HPDE6-E6E7 (cell line): ENCODE results near the gene RASSF1.

ENCODE experiments used
- DNase-seq: peaks from one replicate; pipeline ENCODE4 v3.0.0; 2011; ENCODE audit warnings: missing footprints; ENCODE audit errors: extremely low spot score

RASSF1 gene

DNA sequence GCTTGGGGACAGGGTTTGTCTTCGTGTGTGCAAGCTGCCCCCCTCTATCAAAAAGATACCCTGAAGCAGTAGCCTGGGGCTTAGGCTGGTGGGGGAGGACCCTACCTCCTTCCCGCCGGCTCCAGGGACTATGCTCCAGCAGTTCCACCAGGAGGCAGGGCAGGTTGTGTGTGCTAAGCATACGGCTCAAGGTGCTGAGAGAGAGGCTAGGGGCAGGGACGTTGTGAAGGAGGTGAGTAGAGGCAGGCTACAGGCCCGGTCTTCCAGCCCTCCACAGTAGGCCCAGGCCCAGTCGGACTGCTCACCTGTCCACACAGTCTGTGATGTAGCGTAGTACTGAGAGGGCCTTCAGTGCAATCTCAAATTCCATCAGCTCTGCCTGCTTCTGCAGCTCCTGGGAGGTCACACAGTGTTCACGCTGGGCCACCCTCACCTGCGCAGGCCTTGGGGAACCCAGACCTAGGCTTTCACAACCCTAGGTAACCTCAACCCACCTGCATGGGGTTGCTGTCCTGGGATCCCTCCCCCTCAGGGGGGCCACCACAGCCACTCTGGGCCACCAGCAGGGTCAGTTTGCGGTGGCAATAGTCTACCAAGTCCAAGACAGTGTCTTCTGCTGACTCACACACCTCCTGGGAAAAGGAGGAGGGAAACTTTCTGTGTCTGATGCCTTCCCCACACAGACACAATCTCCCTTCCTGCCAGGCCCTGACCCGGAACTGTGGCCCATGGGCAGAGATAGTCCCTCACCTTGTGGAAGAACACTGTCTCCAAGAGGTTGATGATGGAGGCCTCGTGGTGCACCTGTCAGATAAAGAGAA is 2.4 kb upstream of the RASSF1 start:
- no peak for DNase-seq

DNA sequence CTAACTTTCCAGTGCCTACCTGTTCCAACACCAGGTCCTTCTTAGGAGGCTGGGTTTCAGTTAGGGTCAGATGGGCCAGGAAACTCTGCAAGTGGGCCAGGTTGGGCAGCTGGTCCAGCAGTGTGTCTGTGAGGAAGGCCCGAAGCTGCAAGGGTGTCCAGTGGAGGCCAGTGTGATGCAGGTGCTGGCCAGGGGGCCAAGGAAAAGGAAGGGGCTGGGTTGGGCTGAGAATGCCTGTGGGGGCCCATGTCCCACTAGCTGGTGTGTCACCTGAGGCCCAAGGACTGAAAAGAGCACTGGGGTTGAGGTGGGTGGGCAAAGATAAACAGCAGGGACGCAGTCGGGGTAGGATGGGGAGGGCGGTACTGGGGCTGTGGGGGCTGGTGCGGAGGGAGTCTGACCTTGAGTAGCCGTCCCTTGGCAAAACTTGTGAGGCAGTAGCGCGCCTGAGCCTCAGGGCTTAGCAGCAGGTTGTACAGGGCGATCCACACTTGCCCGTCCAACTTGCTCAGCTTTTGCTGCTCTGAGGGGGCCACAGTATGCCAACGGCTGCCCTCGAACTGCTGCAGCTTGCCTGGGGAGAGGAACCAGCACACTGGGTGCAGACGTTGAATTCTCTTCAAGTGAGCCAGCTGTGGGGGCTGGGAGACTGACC is 1.5 kb upstream of the RASSF1 start:
- no peak for DNase-seq

DNA sequence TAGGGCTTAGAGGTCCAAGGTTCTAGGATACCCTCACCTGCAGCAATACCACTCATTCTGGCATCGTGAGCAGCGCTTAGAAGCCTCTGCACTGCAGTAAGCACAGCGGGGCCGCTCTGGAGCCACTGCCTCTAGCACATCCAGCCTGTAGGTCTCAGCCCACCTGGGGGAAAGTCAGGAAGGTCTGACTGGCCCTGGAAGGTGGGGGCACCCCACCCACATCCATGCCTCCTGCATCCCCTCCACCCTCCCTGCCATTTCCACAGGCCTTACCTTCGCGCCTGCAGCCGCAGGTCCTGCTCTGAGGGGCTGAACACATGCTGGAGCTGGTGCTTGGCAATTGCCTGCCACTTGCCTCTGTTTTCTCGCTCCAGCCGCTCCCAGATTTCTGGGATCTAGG is 901 bp upstream of the RASSF1 start:
- DNase-seq = no peak

DNA sequence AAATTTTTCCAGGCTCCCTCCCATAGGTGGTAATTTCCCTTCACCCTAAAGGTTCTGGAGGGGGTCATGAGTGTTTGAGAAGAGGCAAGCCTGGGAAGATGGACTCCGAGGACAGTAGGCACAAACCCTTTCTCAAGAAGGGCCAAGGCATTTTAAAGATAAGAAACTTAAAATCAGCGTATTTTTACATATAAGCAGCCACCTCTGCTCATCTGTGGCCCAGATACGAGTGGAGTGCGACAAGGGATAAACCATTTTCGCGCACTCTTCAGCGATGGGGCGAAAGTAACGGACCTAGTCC is 539 bp downstream of the RASSF1 start:
- no peak for DNase-seq

DNA sequence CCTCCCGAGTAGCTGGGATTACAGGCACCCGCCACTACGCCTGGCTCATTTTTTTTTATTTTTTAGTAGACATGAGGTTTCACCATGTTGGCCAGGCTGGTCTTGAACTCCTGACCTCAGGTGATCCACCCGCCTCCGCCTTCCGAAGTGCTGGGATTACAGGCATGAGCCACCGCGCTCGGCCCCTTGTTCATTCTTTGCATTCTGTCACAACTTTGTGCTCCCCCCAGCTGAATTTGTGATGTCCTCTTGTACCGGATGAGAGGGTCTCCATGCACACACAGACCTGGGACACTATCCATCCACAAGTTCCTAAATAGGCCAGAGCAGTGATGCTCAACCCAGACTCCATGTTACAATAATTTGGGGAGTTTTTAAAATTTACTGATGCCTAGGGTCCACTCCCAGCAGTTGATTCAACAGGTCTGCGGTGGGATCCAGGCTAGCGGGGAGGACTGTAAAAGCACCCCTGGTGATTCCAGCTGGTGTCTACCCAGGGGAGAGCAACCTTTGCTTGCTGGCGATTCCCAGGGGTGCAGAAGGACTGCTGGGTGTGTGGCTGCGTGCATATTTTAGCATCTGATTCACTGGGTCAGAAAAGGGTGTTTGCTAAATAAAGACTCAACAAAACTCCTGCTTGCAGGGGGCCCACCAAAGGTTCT is 1.0 kb downstream of the RASSF1 start:
- DNase-seq = no peak

DNA sequence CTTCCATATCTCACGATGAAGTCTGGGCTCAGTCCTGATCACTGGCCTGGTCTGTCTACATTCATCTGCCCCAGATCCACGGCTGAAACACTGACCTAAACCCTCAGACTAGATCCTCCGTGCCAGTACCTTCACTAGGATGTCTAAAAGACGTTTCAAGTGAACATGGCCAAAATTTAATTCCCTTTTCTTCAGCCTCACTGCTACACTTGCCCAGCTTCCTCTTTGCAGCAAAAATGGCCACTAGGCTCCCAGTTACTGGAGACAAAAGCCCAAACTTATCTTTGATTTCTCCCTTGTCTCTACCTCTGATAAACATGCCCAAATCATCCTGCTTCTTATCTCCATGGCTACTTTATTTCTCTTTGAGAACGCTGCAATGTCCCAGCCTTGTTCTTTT is 1.7 kb downstream of the RASSF1 start:
- DNase-seq = no peak

DNA sequence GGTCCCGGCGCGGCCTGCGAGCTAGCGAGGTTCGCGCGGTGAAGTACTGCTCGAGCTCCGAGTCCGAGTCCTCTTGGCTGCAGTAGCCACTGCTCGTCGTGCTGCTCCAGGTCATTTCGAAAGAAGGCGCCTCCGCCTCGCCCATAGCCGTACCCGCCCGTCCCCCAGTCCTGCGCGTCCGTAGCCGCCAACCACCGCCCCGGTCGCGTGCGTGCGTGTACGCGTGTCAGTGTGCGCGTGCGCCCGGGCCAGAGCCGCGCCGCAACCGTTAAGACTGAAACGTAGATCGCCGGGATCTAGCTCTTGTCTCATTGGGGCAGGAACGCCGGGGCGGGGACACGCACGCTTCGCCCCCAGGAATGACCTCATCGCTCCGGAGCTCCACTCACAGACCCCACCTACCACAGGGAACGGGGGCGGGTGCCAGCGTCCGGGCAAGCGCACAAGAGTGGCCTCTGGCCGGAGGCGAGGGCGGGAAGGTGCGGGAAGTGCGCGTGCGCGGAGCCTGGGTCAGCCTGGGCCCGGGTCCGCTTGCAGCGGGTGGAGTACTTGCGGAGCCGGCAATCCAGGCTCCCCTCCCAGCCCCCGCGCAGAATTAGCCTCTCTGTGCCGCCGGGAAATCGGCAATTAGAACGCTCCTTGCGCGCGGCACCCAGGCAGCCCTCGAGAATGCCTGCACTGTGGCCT is 3.3 kb downstream of the RASSF1 start:
- peak; percentile 83 for DNase-seq

DNA sequence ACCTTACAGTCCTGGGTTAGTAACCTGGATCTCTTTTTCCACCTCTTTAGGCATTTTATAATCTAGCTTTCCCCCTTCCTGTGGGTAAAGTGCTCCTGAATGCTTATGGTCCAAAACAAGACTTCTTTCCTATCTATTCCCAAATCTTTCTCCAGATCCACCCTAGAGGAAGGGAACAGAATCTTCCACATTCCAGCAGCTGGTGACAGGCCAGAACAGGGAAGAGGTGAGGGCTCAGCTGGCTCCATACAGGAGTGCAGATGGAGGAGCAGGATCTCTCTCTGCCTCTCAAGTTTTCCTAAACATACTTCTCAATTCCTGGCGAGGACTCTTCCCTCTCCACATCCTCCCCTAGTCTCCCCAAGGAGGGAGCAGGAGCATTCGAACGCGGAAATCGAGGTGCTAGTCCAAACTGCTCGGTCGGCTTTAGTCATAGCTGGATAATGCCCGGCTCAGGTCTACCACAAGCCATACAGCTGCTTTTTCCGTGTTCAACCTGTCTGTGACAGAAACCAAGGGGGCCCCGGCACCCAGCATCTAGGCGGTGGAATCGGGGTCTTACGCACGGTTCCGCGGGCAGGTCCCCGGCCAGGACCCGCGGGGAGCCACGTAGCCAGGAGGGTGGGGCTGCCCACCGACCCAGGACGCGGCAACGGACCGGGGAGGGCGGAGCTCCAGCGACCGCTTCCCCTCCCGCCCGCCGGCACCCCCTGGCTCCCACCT is 4.0 kb downstream of the RASSF1 start:
- no peak for DNase-seq

DNA sequence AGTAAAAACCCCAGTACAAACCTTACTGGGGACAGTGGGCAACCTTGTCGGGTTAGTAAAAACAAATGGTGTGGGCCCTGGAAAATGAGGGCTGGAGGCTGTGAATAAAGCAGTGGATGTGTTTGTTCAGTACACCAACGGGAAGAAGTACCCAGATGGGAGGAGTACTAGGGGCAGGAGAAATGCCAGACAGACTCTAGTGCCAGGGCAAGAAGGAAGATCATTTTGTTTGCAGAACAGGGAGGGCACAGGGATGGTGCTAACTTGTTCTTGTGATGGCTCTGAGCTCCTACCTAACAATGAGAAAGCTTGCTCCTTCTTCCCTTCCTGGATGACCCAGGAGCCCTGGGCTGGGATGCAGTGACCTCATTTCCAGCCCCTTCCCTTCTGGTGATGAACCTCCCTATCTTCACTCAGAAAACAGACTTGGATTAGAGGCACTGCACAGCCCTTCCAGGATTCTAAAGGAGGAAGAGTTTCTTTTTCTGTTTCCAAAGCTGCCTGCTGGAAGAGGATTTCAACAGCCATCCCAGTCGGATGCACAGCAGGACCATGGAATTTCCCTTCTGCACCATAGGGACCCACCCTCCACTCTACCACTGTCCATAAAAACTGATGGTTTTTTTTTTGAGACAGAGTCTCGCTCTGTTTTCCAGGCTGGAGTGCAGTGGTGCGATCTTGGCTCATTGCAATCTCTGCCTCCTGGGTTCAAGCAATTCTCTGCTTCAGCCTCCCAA is 6.1 kb downstream of the RASSF1 start:
- no peak for DNase-seq

DNA sequence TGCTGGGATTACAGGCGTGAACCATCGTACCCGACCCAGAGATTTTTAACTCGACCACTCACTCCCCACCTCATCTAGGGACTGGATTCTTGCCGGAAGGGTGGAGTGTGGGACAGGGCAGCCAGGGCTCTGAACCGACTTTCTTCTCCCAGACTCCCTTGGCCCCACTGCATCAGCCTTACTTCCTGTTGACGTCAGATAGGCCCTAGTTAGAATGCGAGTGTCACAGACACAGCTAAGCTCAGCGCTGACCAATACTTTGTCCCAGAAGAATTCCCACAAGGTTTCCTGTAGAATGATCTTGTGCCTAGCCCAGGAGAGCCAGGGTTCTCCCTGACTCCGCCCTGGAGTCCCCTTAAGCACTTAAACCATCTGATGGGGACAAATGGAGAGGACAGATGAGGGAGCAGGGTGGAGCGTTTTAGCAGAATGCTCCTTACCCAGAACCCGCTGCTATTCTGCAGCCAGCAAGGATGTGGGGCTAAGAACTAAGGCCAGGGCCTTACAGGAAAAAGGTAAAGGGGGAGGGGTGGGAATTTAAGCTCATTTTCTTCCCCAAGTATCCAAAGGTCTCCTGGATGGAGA is 6.8 kb downstream of the RASSF1 start:
- DNase-seq = no peak

DNA sequence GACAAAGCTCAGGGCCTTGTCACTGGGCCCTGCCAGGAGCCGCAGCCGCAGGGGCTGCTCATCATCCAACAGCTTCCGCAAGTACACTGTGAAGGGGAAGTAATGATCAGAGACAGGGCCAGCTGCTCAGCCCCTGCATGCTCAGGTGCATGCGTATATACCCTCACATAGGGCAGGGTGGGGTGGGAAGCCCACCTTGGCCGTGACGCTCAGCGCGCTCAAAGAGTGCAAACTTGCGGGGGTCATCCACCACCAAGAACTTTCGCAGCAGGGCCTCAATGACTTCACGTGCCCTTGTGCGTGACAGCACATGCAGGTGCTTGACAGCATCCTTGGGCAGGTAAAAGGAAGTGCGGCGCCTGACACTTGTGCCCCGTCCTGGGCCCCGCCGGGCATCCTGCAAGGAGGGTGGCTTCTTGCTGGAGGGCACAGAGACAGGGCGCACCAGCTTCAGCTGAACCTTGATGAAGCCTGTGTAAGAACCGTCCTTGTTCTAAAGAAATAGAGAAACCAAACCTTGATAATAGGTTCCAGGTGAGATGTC is 9.2 kb downstream of the RASSF1 start:
- no peak for DNase-seq

DNA sequence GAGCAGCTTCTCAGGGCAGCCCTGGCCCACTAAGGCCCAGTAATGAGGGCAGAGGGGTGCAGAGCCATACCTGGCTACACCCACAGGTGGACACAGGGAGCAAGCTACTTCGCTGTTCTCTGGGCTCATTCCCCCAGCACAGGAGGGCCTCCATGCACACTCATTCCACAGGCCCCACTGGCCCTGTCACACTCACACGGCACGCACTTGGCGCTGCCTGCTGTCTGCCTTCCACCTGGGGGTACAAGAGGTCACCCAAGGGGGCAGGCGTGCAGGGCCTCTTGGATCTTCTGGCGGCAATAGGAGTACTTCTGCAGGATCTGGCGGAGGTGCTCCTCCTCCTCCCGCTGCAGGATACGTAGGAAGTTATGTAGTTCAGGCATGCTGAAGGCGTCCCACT is 10.3 kb downstream of the RASSF1 start:
- DNase-seq = no peak

DNA sequence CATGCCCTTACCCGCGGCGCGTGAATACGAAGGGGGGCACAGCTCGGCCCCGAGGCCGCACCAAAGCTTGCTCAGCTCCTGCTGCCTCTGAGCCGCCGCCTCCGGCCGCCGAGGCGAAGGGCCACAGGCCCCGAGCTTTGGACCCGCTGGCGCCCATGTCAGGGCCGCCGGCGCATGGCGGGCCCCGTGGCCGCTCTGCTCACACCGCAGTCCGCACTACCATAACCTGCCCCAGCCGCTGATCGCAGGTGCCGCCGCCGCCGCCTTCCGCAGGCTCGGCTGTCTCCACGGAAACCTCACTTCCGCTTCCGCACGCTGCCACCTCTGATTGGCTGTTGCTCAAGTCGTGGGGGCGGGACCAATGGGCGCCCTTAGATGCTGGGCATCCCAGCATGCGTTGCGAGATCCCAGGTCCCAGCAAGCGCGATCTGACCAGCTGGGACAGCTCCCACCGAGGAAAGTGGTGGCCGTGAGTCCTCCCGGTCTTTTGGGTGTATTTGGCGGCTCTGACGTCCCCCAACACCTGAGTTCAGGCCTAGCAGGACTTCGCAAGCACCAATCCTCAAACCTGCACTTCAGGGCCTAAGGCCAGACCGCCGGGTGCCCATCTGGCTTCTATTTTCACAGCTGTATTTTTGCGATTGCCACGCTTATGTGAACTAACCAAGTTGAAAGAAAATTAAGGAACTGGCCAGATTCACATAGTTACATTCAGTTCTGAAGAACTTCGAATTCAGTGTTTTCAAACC is 12.5 kb downstream of the RASSF1 start, which contains the start of gene TUSC2:
Gene TUSC2 (minus strand): TSS at position 281 of the 749 bp plus-strand sequence. CDS start 124 bp downstream, at position 157.
- DNase-seq = peak; percentile 67

DNA sequence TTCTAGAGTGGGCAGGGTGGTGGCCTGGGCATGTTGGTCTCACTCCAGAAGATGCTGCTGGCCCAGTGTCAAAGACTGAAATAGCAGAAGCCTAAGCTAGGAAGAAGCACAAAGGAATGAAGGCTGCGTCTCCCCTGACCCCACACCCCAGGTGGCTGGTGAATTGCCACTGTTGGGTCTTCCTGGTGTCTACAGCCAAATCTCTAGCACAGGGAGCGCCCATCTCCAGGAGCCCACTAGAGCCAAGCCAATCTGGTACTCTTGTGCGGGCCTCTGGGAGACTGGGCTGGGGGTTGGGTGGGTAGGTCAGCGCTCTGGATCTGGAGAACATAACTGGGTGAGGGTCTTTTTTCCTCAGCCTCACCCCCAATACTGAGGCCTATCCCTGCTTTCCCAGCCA is 13.5 kb downstream of the RASSF1 start:
- DNase-seq = no peak

DNA sequence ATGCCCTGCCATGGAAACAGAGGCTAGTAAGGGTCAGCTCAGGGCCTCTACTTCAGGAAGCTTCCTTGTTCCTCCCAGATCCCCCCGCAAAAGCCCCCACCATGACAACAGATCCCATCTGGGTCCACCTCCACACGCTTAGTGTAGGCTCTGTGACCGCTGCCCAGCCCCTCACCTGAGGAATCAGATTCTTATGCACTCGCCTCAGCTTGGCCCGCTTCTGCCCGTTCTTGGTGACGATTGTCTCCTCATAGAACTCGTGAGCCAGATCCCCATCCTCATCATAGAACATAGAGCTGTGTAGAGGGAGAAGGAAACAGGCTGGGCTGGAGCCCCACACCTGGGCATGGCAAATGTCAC is 14.5 kb downstream of the RASSF1 start:
- DNase-seq = no peak

DNA sequence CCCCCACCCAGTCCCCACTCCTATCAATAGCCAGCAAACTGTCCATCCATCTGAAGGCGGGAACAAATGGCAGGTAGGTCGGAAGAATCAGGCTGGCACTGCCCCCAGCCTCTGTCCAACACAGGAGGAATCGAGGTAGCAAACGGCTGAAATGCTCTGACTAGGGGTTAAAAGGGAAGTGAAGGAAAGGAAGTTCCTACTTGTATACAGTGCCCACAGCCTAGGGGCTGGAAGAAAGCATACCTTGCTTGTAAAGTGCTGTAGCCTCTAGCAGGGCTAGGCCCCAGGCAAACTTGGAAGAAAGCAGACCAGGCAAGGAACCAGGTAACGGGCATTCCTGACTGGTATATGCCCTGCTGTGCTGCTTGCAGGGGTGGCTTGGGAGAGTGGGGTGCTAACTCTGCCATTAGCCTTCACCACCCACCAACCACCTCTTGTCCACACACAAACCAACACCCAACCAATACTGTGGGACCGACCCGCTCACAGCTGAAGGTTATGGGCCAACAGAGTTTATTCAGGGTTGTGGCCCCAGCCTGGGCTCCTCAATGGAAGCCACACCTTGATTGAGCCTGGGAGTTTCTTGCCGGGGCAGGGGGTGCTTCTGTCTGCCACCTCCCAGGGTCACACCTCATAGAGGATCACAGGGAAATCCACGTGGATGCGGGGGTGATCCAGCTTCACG is 15.0 kb downstream of the RASSF1 start:
- no peak for DNase-seq

DNA sequence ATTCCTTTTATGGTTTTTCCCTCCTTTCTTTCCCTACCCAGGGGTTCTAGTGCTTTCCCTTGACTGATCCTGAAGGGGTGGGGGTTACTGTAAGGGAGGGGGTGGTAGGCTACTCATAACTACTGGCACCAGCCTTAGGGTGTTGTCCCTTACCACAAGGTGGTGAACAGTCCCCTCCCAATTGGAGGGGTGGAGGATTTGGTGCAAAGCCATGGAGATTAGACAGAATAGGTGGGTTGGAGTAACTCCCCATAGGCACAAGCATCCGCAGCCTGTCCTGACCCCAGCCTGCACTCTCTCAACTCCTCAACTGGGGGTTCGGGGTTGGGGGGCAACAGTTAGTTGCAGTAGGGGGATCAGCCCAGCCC is 15.5 kb downstream of the RASSF1 start:
- no peak for DNase-seq

DNA sequence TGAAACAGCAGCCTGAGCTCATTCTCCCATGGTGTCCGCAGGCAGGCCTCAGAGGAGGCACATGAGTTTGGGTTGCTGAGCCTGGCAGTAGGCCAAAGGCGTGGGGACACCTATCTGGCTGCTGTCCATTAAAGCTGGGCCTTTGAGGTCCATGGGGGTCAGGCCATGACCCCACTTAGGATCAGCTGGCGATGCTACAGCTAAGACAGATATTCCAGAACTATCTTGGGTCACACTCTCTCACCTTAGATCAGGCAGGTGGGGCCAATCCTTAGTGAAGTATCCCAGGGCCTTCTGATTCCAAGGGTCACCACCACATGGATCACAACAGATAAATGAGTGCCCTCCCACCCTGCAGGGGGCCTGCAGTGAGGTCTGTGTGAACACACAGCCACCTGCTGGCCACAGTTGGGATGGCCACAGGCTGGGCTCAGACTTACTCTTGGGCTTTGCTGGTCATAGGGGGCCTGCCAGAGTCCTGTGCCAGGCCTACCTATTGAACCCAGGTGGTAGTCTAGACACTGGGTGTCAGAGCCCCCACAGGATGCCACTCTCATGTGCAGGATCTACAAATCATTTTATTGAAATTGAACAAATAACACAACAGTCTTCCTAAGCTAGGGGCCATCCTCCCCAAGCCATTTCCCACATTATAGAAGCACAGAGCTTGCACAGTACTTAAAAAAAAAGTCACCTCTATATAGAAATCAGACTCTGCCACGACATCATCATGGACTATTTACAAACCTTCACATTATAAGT is 16.1 kb downstream of the RASSF1 start:
- no peak for DNase-seq
